Hindlimb muscle (tissue), 1 donor: ENCODE results near the gene MET. TPM values are rescaled to one million over a fixed set of nuclear protein-coding genes. Genes with fewer than 3 reads are reported as not detected.
"Not testable (repeated sequence)": the region's sequence is repeated elsewhere in the genome, so short reads cannot be mapped to it uniquely, and the experiment has no call there.

Experiments used
- DNase-seq: peaks from one replicate; pipeline ENCODE4 v3.0.0-alpha.2; 2013
- polyA plus RNA-seq: library from polyadenylated mRNA; unstranded; fragments of 120-200 nt; gene quantifications from one replicate; pipeline ENCODE4 v1.2.1, GENCODE V29; 2013; ENCODE audit not compliant: insufficient read length

Gene MET
- 15.2 TPM for polyA plus RNA-seq

- DNase-seq = peak; percentile 78
Measured at GRCh38 chr7:116671681-116672595, at the start of gene MET. MET (plus strand) TSS chr7:116672196; CDS start chr7:116699085, 26,889 bp downstream.

GRCh38 chr7:116626886-116627285 is 45.1 kb upstream of the MET start:
- no peak for DNase-seq

- no peak for DNase-seq
Measured at GRCh38 chr7:116629051-116629463, 42.9 kb upstream of the MET start.

GRCh38 chr7:116630357-116630756 is 41.6 kb upstream of the MET start:
- no peak for DNase-seq

GRCh38 chr7:116630932-116631671 is 40.9 kb upstream of the MET start:
- DNase-seq = no peak

- no peak for DNase-seq
Measured at GRCh38 chr7:116631676-116632075, 40.3 kb upstream of the MET start.

GRCh38 chr7:116632384-116632783 is 39.6 kb upstream of the MET start:
- no peak for DNase-seq

- peak; percentile 27 for DNase-seq
Measured at GRCh38 chr7:116633131-116633988, 38.6 kb upstream of the MET start.

GRCh38 chr7:116636997-116637396 is 35.0 kb upstream of the MET start:
- DNase-seq = no peak

GRCh38 chr7:116638592-116638991 is 33.4 kb upstream of the MET start:
- DNase-seq = not testable (repeated sequence)

- no peak for DNase-seq
Measured at GRCh38 chr7:116641551-116642153, 30.3 kb upstream of the MET start.

- DNase-seq = not testable (repeated sequence)
Measured at GRCh38 chr7:116643148-116643547, 28.8 kb upstream of the MET start.

- no peak for DNase-seq
Measured at GRCh38 chr7:116644628-116645027, 27.4 kb upstream of the MET start.

- no peak for DNase-seq
Measured at GRCh38 chr7:116647290-116647689, 24.7 kb upstream of the MET start.

- no peak for DNase-seq
Measured at GRCh38 chr7:116647861-116648260, 24.1 kb upstream of the MET start.

GRCh38 chr7:116650436-116650835 is 21.6 kb upstream of the MET start:
- DNase-seq = no peak

GRCh38 chr7:116652793-116653192 is 19.2 kb upstream of the MET start:
- no peak for DNase-seq

- no peak for DNase-seq
Measured at GRCh38 chr7:116653204-116653603, 18.8 kb upstream of the MET start.

GRCh38 chr7:116653646-116654045 is 18.4 kb upstream of the MET start:
- DNase-seq = no peak

GRCh38 chr7:116659248-116659647 is 12.7 kb upstream of the MET start:
- not testable (repeated sequence) for DNase-seq

GRCh38 chr7:116661865-116662264 is 10.1 kb upstream of the MET start:
- DNase-seq = no peak

GRCh38 chr7:116663744-116664143 is 8.3 kb upstream of the MET start:
- no peak for DNase-seq
